Ascending aorta (tissue), 2 donors: ENCODE measurements around the gene CLASP1. TPM values are rescaled to one million over a fixed set of nuclear protein-coding genes. Genes with fewer than 3 reads are reported as not detected.

Experiments used
- DNase-seq, 2 donors: peaks; one replicate each; pipeline ENCODE4 v3.0.0-alpha.2; 2019; ENCODE audit warnings: low spot score in 2 of 2
- H3K27ac ChIP-seq, 2 donors: fragments of 200-600 bp; sonication (generic); one replicate each; pipeline ENCODE4 v1.5.1; 2016 to 2017; ENCODE audit warnings: mild to moderate bottlenecking in 1 of 2
- H3K27me3 ChIP-seq: fragments of 200-600 bp; sonication (generic); one replicate; pipeline ENCODE4 v1.5.1; 2017
- H3K36me3 ChIP-seq, 2 donors: fragments of 200-600 bp; sonication (generic); one replicate each; pipeline ENCODE4 v1.5.1; 2016
- H3K4me1 ChIP-seq, 2 donors: fragments of 200-600 bp; sonication (generic); one replicate each; pipeline ENCODE4 v1.5.1; 2016 to 2017; ENCODE audit warnings: mild to moderate bottlenecking in 1 of 2
- H3K4me3 ChIP-seq, 2 donors: fragments of 200-600 bp; sonication (generic); one replicate each; pipeline ENCODE4 v1.5.1; 2016 to 2017; ENCODE audit warnings: mild to moderate bottlenecking in 1 of 2
- H3K9me3 ChIP-seq, 2 donors: fragments of 200-600 bp; sonication (generic); one replicate each; pipeline ENCODE4 v1.5.1; 2016
- CTCF ChIP-seq, 3 experiments: fragments of 200-600 bp in 2 of 3; fragments of 450-650 bp in 1 of 3; sonication (generic) in 2 of 3; IDR thresholded peaks; one replicate each; pipeline ENCODE4 v1.5.1; 2016 to 2019; ENCODE audit warnings: antibody characterized with exemption in 3 of 3, mild to moderate bottlenecking in 1 of 3, moderate library complexity in 1 of 3
- intact Hi-C: fragments of 100-400 bp; cut with DNase I; formaldehyde crosslinking; loops from one replicate; pipeline ENCODE4 v1.15.1; 2023
- total RNA-seq: library from RNA; depleted of rRNA; stranded (reverse); fragments of >200 nt; gene quantifications from one replicate; pipeline ENCODE4 v1.1.0, GENCODE V29; 2016

Gene CLASP1
- total RNA-seq, 1 donor from 2014 or later, result 78.0 TPM

GRCh38 chr2:121584741-121585140 is 64.5 kb downstream of the CLASP1 start:
- Histone ChIP-seq H3K4me3 (no peak overlapping the region), H3K27me3 (no peaks in the 10 kb centered on the region), H3K36me3 (no peaks in the 10 kb centered on the region), H3K4me1 (peaks cover 0 to 2% of the 10 kb centered on the region in 2 donors), H3K27ac (no peak overlapping the region), H3K9me3 (no peaks in the 10 kb centered on the region)
- no peak for DNase-seq
- intact Hi-C loops, result no loop called here
- TF ChIP-seq CTCF (IDR thresholded peaks at IDR 0.05), result no peak

- intact Hi-C loops, result no loop called here
- no peaks in the 10 kb centered on the region for H3K36me3 ChIP-seq
- DNase-seq, result no peak
- H3K27ac ChIP-seq, result no peak overlapping the region
- H3K4me1 ChIP-seq, result peaks cover 0 to 3% of the 10 kb centered on the region in 2 donors
- TF ChIP-seq CTCF (IDR thresholded peaks at IDR 0.05), result no peak
- H3K9me3 ChIP-seq, result no peaks in the 10 kb centered on the region
- H3K27me3 ChIP-seq, result no peaks in the 10 kb centered on the region
- no peak overlapping the region for H3K4me3 ChIP-seq
Measured at GRCh38 chr2:121583555-121583954, 65.7 kb downstream of the CLASP1 start.

- Histone ChIP-seq H3K36me3 (no peaks in the 10 kb centered on the region), H3K27ac (no peak overlapping the region), H3K27me3 (no peaks in the 10 kb centered on the region), H3K4me3 (no peak overlapping the region), H3K9me3 (no peaks in the 10 kb centered on the region), H3K4me1 (peaks cover 0 to 3% of the 10 kb centered on the region in 2 donors)
- DNase-seq, result no peak
- intact Hi-C loops, result no loop called here
- no peak for TF ChIP-seq CTCF (IDR thresholded peaks at IDR 0.05)
Measured at GRCh38 chr2:121582272-121582671, 67.0 kb downstream of the CLASP1 start.

GRCh38 chr2:121579309-121579708 is 70.0 kb downstream of the CLASP1 start:
- Histone ChIP-seq H3K27me3 (no peaks in the 10 kb centered on the region), H3K4me1 (peaks cover 0 to 3% of the 10 kb centered on the region in 2 donors), H3K36me3 (no peaks in the 10 kb centered on the region), H3K9me3 (no peaks in the 10 kb centered on the region), H3K27ac (no peak overlapping the region), H3K4me3 (no peak overlapping the region)
- no peak for DNase-seq
- no peak for TF ChIP-seq CTCF (IDR thresholded peaks at IDR 0.05)
- intact Hi-C loops, result no loop called here

GRCh38 chr2:121577381-121577780 is 71.9 kb downstream of the CLASP1 start:
- Histone ChIP-seq H3K27ac (no peak overlapping the region), H3K4me3 (no peak overlapping the region), H3K36me3 (no peaks in the 10 kb centered on the region), H3K9me3 (no peaks in the 10 kb centered on the region), H3K4me1 (peaks cover 0 to 3% of the 10 kb centered on the region in 2 donors), H3K27me3 (no peaks in the 10 kb centered on the region)
- intact Hi-C loops, result no loop called here
- DNase-seq, result no peak
- no peak for TF ChIP-seq CTCF (IDR thresholded peaks at IDR 0.05)

GRCh38 chr2:121576263-121576662 is 73.0 kb downstream of the CLASP1 start:
- H3K27me3 ChIP-seq, result no peaks in the 10 kb centered on the region
- DNase-seq, result no peak
- no peaks in the 10 kb centered on the region for H3K9me3 ChIP-seq
- no peak overlapping the region for H3K4me3 ChIP-seq
- H3K36me3 ChIP-seq, result no peaks in the 10 kb centered on the region
- TF ChIP-seq CTCF (IDR thresholded peaks at IDR 0.05), result no peak
- no peak overlapping the region for H3K27ac ChIP-seq
- peaks cover 0 to 3% of the 10 kb centered on the region in 2 donors for H3K4me1 ChIP-seq
- intact Hi-C loops, result no loop called here
